GM12875 (cell line): ENCODE results near the gene COMMD2.

Source experiments
- H3K4me3 ChIP-seq: one replicate; pipeline ENCODE4 v1.5.1; 2011; ENCODE audit warnings: low read depth, low read length, control low read depth
- CTCF ChIP-seq: IDR thresholded peaks from 2 replicates; pipeline ENCODE4 v1.5.1; 2011; ENCODE audit warnings: low read depth, mild to moderate bottlenecking, control low read depth, inconsistent platforms, low read length, moderate library complexity, borderline replicate concordance; ENCODE audit not compliant: insufficient read depth

The COMMD2 gene

GRCh38 chr3:149752051-149752787 lies at the start of gene COMMD2:
TSS of gene COMMD2 (minus strand) at chr3:149752489. CDS start at chr3:149752444, 45 bp downstream.
- TF ChIP-seq CTCF: peak; percentile 21; the same call in 1 of the 2 replicates
- peak within 1 kb of the TSS; percentile 99 for H3K4me3 ChIP-seq

DNA sequence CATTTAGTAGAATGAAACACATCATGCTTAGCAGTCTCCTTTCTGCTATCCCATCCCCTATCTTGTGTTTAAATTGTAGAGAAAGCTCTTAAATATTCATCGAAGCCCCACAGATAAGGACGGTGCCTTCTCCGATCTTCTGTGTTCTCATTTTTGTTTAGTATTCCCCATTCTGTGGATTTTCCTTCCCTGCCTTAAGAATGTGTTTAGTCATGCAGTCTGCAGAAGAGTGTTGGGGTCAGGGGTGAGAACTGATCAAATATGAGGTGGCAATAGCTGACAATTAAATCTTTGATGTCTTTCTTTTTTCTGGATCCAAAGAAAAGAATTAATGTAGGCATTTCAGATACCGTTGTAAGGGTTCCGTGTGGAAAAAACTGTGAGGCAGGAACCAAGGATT lies 49.4 kb upstream of the COMMD2 start:
- no peak overlapping the region for H3K4me3 ChIP-seq
- no peak for TF ChIP-seq CTCF

DNA sequence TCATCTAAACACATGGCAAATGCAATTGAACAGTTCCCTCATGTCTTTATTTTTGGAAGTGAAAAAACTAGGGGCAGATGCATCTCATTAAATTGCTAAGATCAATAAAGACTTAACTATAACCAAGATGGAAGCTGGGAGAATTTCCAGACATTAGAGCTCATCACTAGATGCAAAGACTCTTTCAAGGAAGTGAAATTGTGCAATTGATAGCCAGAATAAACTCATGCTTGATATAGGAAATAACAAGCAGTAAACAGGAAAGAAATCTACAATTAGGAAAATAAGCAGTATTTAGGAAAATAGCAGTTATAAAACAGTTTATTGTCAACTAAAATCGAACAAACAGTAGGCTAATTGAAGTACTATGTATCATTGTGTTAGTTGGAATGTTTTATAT lies 48.9 kb upstream of the COMMD2 start:
- H3K4me3 ChIP-seq: no peak overlapping the region
- no peak for TF ChIP-seq CTCF

DNA sequence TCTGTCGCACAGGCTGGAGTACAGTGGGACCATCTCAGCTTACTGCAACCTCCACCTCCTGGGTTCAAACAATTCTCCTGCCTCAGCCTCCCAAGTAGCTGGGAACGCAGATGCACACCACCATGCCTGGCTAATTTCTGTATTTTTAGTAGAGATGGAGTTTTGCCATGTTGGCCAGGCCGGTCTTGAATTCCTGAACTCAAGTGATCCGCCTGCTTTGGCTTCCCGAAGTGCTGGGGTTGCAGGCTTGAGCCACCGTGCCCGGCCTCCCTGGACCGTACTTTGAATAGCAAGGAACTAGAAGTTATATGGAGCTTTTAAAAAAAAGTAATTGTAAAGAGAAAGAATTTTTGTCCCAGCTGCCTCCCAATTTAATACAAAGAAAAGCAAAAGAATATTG lies 48.4 kb upstream of the COMMD2 start:
- TF ChIP-seq CTCF: no peak

GRCh38 chr3:149796026-149796425 lies 43.7 kb upstream of the COMMD2 start:
- no peak overlapping the region for H3K4me3 ChIP-seq
- no peak for TF ChIP-seq CTCF

More for the DNA sequence above, 48.4 kb upstream of the COMMD2 start:
- H3K4me3 ChIP-seq: no peak overlapping the region

- H3K4me3 ChIP-seq: no peak within 1 kb of the TSS
- TF ChIP-seq CTCF: no peak
Measured at GRCh38 chr3:149792452-149793270, 40.4 kb upstream of the COMMD2 start, which contains the start of gene ANKUB1. TSS of gene ANKUB1 (minus strand) at chr3:149792554. CDS start at chr3:149792366, 188 bp downstream.
